Osteocyte (in vitro differentiated cells): ENCODE measurements around the gene KLK13. TPM values are rescaled to one million over a fixed set of nuclear protein-coding genes. Genes with fewer than 3 reads are reported as not detected.

Experiments
- DNase-seq: peaks from one replicate; pipeline ENCODE4 v3.0.0; 2021; ENCODE audit warnings: mixed read lengths; ENCODE audit not compliant: unreplicated experiment; ENCODE audit errors: extremely low spot score
- H3K27ac Mint-ChIP-seq: one replicate; pipeline ENCODE4 v1.8.0; 2021; ENCODE audit warnings: mild to moderate bottlenecking, mixed read lengths; ENCODE audit not compliant: unreplicated experiment
- H3K27me3 Mint-ChIP-seq: one replicate; pipeline ENCODE4 v1.8.0; 2021; ENCODE audit warnings: mixed read lengths; ENCODE audit not compliant: unreplicated experiment
- H3K36me3 Mint-ChIP-seq: one replicate; pipeline ENCODE4 v1.8.0; 2021; ENCODE audit warnings: mixed read lengths; ENCODE audit not compliant: unreplicated experiment
- H3K4me1 Mint-ChIP-seq: one replicate; pipeline ENCODE4 v1.8.0; 2021; ENCODE audit warnings: mixed read lengths; ENCODE audit not compliant: unreplicated experiment
- H3K4me3 Mint-ChIP-seq: one replicate; pipeline ENCODE4 v1.8.0; 2021; ENCODE audit warnings: mild to moderate bottlenecking, moderate library complexity, mixed read lengths; ENCODE audit not compliant: unreplicated experiment
- H3K9me3 Mint-ChIP-seq: one replicate; pipeline ENCODE4 v1.8.0; 2021; ENCODE audit warnings: mixed read lengths; ENCODE audit not compliant: unreplicated experiment
- total RNA-seq: library from RNA; stranded (reverse); gene quantifications from 2 replicates; pipeline ENCODE4 v1.2.1, GENCODE V29; 2021
- TF ChIP-seq, protein P1 (sequence below): fragments of 200-600 bp; sonication (generic); IDR thresholded peaks from 2 replicates; pipeline ENCODE4 v1.5.0; 2021; ENCODE audit warnings: antibody characterized with exemption, mild to moderate bottlenecking, moderate library complexity

The KLK13 gene
- total RNA-seq, 1 donor from 2014 or later, result not detected

DNA sequence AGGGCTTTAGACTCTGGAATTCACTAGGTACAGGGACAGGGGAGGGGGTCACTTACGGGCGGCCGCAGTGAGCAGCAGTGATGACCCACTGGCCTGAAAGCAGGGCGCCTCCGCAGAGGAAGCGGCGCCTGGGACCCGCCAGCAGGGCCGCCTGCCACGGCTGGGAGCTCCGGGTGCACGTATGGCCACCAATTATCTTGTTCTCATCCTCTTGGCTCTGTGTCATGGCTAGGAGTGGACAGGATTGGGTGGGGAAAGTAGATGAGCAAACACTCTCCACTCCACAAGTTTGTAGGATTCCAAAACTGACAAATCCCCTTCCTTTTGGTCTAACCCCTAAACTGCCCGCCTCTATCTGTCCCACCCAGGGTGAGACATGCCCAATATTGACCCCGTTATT is 16.6 kb upstream of the KLK13 start:
- Mint-ChIP-seq H3K9me3 (peaks cover under 1% of the 10 kb centered on the region), H3K27me3 (no peaks in the 10 kb centered on the region), H3K4me1 (no peaks in the 10 kb centered on the region), H3K36me3 (no peaks in the 10 kb centered on the region), H3K27ac (no peak overlapping the region), H3K4me3 (no peak overlapping the region)
- TF ChIP-seq, protein P1, sequence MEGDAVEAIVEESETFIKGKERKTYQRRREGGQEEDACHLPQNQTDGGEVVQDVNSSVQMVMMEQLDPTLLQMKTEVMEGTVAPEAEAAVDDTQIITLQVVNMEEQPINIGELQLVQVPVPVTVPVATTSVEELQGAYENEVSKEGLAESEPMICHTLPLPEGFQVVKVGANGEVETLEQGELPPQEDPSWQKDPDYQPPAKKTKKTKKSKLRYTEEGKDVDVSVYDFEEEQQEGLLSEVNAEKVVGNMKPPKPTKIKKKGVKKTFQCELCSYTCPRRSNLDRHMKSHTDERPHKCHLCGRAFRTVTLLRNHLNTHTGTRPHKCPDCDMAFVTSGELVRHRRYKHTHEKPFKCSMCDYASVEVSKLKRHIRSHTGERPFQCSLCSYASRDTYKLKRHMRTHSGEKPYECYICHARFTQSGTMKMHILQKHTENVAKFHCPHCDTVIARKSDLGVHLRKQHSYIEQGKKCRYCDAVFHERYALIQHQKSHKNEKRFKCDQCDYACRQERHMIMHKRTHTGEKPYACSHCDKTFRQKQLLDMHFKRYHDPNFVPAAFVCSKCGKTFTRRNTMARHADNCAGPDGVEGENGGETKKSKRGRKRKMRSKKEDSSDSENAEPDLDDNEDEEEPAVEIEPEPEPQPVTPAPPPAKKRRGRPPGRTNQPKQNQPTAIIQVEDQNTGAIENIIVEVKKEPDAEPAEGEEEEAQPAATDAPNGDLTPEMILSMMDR, result no peak
- DNase-seq, result no peak

DNA sequence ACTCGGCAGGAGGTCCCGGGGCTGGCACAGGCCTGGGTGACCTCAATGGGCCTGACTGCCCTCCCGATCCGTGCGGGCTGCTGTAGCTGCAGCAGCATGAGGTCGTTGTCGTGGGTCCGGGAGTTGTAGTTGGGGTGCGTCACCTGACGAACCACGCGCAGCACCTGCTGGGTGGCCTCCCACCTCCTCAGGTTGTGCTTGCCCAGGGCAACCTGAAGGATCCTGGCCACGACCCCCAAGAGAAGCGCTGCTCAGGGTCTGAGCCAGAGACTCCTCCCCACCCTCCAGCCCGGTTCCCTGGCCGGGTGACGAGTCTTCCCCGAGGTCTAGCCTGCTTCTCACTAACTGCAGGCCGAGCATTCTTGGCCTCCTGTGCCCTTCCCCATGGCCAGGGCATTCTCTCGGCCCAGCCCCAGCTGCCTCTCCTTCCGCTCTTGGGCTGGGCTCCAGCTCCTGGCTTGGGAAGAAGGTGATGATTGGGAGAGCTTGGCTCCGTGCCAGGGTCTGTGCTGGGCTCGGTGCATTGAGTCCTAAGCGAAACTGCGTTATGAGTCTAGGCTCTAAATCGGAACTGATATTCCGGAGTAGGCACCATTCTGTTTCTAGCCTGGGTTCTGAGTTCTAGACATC is 14.7 kb upstream of the KLK13 start:
- no peak overlapping the region for H3K27ac Mint-ChIP-seq
- no peaks in the 10 kb centered on the region for H3K27me3 Mint-ChIP-seq
- H3K4me3 Mint-ChIP-seq, result no peak overlapping the region
- DNase-seq, result no peak
- no peaks in the 10 kb centered on the region for H3K36me3 Mint-ChIP-seq
- H3K9me3 Mint-ChIP-seq, result peaks cover 5% of the 10 kb centered on the region
- H3K4me1 Mint-ChIP-seq, result no peaks in the 10 kb centered on the region
- TF ChIP-seq, protein P1, result no peak

DNA sequence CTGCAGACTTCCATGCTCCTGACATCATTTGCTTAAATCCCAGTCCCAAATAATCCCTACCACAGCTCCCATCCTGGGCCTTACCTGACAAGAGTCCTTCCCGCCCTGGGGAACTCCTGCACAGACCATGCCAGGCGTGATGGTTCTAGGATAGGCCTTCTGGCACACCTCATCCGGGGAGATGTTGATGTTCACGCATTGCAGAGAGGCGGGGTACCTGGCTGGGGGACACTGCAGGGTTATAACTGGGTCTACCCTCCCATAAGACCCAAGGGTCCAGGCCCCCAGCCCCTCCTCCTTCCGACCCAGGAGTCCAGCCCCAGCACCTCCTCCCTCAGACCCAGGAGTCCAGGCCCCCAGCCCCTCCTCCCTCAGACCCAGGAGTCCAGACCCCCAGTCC is 13.8 kb upstream of the KLK13 start:
- no peaks in the 10 kb centered on the region for H3K4me1 Mint-ChIP-seq
- no peaks in the 10 kb centered on the region for H3K27me3 Mint-ChIP-seq
- peaks cover 11% of the 10 kb centered on the region for H3K9me3 Mint-ChIP-seq
- TF ChIP-seq, protein P1, result no peak
- no peaks in the 10 kb centered on the region for H3K36me3 Mint-ChIP-seq
- no peak overlapping the region for H3K4me3 Mint-ChIP-seq
- DNase-seq, result no peak
- no peak overlapping the region for H3K27ac Mint-ChIP-seq

DNA sequence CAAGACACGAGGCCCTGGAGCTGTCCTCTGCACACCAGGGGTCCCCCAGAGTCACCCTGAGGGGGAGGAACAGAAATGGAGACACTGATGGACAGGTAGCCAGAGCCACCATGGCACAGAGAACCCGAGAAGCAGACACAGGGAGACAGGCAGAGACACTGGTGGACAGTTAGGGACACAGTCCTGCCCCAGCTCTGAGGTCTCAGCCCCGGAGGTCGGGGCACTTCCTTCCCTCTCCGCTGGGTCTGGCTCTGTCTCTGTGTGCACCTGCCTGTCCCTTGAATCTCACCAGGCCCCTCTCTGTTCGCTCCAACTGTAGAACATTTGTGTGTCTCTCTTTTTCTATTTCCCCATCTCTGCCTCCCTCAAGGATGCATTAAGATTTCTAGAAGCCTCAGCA is 13.2 kb upstream of the KLK13 start:
- H3K4me1 Mint-ChIP-seq, result no peaks in the 10 kb centered on the region
- no peak overlapping the region for H3K27ac Mint-ChIP-seq
- H3K4me3 Mint-ChIP-seq, result no peak overlapping the region
- H3K9me3 Mint-ChIP-seq, result peaks cover 18% of the 10 kb centered on the region
- no peaks in the 10 kb centered on the region for H3K27me3 Mint-ChIP-seq
- no peak for DNase-seq
- no peaks in the 10 kb centered on the region for H3K36me3 Mint-ChIP-seq
- TF ChIP-seq, protein P1, result no peak

DNA sequence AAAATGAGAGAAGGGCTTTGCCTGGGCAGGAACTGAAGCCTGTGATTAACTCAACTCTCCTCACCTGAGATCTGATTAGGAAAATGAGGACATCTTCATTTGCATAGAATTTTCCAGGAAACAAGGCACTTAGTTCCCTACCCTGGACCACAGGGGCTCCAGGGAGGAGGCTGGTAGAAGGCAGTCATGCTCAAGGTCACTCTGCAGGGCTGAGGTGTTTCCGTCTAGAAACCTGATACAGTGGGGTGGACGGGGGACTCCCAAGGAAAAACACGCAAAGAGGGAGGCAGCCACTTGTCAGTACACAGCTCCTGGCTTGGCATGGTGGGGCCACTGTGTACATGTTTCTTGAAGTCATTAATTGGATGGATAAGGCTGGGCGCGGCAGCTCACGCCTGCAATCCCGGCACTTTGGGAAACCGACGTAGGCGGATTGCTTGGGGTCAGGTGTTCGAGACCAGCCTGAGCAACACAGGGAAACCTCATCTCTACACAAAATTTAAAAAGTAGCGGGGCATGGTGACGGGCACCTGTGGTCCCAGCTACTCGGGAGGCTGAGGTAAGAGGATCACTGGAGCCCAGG is 11.8 kb upstream of the KLK13 start:
- H3K27ac Mint-ChIP-seq, result no peak overlapping the region
- H3K4me3 Mint-ChIP-seq, result no peak overlapping the region
- no peaks in the 10 kb centered on the region for H3K36me3 Mint-ChIP-seq
- TF ChIP-seq, protein P1, result no peak
- H3K9me3 Mint-ChIP-seq, result peaks cover 31% of the 10 kb centered on the region
- no peaks in the 10 kb centered on the region for H3K4me1 Mint-ChIP-seq
- H3K27me3 Mint-ChIP-seq, result no peaks in the 10 kb centered on the region
- no peak for DNase-seq
